ENCODE measurements around the gene GHR.

DNA sequence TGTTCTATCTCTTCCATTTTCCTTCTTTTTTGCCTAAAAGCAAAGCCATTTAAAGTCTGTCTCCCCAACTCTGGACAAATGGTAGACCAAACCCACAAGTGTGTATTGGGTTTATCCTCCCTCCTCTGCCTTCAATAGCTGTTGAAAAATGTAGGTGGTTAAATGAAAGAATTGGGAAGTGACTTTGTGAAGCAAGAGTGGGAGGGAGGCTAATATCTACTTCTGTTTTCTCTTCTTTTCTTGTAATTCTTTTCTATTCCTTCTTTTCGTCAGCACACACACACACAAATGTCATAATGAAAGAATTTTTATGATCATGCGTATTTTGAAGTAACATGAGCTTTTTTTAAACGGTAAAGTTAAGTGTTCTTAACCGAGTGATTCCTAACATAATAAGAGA is 337.2 kb downstream of the GHR start:
- no peak for TF ChIP-seq EGR1 (IDR thresholded peaks at IDR 0.05)
- no peak for TF ChIP-seq CREB1 (IDR thresholded peaks at IDR 0.05; ENCODE audit: low read depth)
- TF ChIP-seq, protein P1, sequence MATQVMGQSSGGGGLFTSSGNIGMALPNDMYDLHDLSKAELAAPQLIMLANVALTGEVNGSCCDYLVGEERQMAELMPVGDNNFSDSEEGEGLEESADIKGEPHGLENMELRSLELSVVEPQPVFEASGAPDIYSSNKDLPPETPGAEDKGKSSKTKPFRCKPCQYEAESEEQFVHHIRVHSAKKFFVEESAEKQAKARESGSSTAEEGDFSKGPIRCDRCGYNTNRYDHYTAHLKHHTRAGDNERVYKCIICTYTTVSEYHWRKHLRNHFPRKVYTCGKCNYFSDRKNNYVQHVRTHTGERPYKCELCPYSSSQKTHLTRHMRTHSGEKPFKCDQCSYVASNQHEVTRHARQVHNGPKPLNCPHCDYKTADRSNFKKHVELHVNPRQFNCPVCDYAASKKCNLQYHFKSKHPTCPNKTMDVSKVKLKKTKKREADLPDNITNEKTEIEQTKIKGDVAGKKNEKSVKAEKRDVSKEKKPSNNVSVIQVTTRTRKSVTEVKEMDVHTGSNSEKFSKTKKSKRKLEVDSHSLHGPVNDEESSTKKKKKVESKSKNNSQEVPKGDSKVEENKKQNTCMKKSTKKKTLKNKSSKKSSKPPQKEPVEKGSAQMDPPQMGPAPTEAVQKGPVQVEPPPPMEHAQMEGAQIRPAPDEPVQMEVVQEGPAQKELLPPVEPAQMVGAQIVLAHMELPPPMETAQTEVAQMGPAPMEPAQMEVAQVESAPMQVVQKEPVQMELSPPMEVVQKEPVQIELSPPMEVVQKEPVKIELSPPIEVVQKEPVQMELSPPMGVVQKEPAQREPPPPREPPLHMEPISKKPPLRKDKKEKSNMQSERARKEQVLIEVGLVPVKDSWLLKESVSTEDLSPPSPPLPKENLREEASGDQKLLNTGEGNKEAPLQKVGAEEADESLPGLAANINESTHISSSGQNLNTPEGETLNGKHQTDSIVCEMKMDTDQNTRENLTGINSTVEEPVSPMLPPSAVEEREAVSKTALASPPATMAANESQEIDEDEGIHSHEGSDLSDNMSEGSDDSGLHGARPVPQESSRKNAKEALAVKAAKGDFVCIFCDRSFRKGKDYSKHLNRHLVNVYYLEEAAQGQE (IDR thresholded peaks at IDR 0.05; ENCODE audit: low read depth), result no peak
- TF ChIP-seq YY1 (IDR thresholded peaks at IDR 0.05; ENCODE audit: low read depth), result no peak
- TF ChIP-seq RAD21 (IDR thresholded peaks at IDR 0.05; ENCODE audit: low read depth), result no peak
- no peak for TF ChIP-seq TAF1 (IDR thresholded peaks at IDR 0.05; ENCODE audit: low read depth)
